HG03342 (cell line): Measurements from ENCODE around the gene LPCAT1.
"Not testable (repeated sequence)": the region's sequence is repeated elsewhere in the genome, so short reads cannot be mapped to it uniquely, and the experiment has no call there.

Experiments used
- ATAC-seq: cut with Tn5 transposase; IDR thresholded peaks from one replicate; pipeline ENCODE4 v1.9.1; 2021; ENCODE audit warnings: mild to moderate bottlenecking, moderate library complexity; ENCODE audit not compliant: unreplicated experiment

LPCAT1 gene

DNA sequence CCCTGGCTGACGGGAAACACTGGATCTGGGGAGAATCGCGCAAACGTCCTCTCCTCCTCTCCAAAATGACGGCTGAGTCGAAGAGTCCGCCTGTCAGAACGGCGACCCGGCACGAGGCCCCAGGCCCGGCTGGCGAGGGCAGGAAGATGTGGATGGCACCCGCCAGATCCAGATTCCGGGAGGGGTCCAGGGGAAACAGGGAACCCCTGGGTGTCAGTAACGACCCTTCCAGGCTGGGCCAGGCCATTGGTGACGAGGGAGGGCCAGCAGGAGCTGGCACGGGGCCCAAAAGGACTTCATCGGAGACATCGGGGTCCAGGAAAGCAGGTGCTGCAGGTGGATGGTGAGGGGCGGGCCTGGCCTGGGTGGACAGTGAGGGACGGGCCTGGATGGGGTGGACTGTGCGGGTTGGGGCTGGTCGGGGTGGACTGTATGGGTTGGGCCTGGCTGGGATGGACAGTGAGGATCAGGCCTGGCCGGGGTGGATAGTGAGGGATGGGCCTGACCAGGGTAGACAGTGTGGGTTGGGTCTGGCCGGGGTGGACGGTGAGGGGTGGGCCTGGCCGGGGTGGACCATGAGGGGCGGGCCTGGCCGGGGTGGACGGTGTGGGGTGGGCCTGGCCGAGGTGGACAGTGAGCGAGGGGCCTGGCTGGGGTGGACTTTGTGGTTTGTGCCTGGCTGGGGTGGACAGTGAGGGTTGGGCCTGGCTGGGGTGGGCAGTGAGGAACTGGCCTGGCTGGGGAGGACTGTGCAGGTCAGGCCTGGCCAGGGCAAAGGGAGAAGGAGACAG is 92.5 kb downstream of the LPCAT1 start:
- ATAC-seq, result no peak

GRCh38 chr5:1430121-1430795 is 93.5 kb downstream of the LPCAT1 start:
- ATAC-seq, result no peak

- ATAC-seq, result no peak
Observed at GRCh38 chr5:1429496-1429895, 94.3 kb downstream of the LPCAT1 start.

DNA sequence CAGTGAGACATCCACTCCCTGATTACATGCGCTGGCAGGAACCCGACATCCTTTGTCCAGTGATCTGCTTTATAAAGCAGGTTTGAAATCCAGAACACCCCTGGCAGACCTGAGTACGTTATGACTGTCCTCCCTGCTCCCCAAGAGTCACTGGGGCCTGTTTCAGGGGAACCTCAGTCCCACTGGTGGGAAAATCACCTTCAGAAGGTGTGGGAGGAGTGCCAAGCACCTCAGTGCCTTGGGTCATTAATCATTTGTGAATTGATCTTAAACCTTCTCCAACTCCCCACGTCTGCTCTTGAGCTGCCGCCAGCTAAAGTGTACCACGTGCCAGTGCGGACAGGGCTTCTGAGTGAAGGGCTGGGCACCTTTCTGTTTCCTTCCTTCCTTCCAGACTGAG is 94.7 kb downstream of the LPCAT1 start:
- no peak for ATAC-seq

- no peak for ATAC-seq
Observed at GRCh38 chr5:1428107-1428506, 95.7 kb downstream of the LPCAT1 start.

- no peak for ATAC-seq
Observed at GRCh38 chr5:1424716-1425115, 99.0 kb downstream of the LPCAT1 start.

DNA sequence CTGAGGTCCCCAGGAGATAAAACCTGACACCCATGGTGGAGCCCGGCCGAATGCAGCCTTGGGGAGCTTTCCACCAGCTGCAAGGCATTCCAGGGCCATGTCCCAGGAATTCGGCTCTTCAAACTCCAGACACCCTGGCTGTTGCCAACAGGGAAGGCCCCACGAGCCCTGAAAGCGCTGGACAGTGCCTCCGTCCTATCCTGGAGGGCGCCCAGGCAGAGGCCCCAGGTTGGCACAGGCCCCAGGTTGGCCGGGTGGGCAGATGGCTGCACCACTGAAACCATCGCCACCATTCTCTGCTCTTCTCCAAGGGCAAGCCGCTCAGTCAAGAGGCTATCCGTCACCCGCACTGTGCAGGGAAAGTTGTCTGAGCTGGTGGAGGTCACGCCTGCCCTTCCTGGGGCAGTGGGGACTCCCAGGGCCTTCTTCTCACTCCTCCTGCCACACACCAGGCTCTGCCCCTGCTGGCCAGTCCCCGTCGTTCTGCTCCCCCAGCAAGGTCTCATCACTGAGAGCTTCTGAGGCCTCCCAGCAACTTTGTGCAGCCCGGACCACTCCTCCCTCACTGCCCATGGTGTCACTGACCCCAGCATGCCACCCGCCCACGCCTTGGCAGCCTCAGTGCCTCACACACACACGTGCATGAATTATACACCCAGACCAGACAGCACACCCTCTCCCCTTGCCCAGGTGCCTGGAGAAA is 99.7 kb downstream of the LPCAT1 start:
- ATAC-seq, result no peak

DNA sequence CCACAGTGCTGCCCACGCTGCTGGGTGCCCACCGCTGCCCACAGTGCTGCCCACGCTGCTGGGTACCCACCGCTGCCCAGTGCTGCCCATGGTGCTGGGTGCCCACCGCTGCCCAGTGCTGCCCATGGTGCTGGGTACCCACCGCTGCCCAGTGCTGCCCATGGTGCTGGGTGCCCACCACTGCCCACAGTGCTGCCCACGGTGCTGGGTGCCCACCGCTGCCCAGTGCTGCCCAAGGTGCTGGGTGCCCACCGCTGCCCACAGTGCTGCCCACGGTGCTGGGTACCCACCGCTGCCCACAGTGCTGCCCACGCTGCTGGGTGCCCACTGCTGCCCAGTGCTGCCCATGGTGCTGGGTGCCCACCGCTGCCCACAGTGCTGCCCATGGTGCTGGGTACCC is 101.2 kb downstream of the LPCAT1 start:
- ATAC-seq, result not testable (repeated sequence)

- no peak for ATAC-seq
Observed at GRCh38 chr5:1421521-1422341, 102.0 kb downstream of the LPCAT1 start.

DNA sequence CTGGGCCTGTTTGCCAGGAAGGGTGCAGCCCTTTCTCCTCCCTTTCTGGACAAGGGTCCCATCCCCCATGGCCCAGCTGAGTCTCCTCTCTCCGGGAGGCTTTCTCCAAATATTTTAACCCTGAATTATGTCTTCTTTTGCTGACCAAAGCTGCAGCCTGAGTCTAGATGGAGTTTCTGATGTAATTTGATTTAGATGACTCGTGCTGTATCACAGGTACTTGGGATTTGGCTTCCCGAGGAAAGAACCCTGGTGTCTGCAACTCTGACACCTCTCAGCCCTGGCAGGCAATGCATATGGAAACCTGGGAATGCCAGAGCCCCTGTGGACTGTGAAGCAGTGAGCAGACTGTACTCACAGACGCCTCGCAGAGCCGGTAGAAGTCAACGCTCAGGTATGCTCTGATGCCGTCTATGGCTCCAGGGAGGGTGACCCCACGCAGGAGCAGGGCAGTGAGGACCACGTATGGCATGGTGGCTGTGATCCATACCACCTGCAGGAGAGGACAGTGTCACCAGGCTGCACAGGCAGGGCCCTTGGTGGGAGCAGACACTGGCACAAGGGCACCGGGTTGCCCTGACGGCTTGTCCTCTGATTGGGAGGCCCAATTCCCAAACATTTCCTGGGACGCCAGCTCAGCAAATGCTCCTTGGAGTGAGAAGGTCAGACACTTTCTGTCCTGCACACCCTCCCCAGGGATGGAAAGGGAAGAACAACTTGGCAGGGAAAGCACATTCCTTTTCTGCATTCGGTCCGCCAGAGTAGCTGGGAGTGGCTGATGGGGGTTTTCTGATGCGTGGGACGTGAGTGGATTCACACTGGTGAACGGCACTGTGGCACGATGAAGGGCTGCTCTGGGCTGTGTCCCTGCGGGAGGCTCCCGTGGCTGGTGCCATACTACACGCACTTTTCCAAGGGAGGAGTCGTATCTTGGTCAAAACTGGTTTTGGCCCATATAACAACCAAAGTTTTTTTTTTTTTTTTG is 103.3 kb downstream of the LPCAT1 start:
- ATAC-seq, result no peak

- no peak for ATAC-seq
Observed at GRCh38 chr5:1419476-1420210, 104.1 kb downstream of the LPCAT1 start.

GRCh38 chr5:1418921-1419280 is 104.9 kb downstream of the LPCAT1 start:
- no peak for ATAC-seq

GRCh38 chr5:1418238-1418920 is 105.4 kb downstream of the LPCAT1 start:
- no peak for ATAC-seq

- ATAC-seq, result no peak
Observed at GRCh38 chr5:1417586-1418225, 106.1 kb downstream of the LPCAT1 start.

DNA sequence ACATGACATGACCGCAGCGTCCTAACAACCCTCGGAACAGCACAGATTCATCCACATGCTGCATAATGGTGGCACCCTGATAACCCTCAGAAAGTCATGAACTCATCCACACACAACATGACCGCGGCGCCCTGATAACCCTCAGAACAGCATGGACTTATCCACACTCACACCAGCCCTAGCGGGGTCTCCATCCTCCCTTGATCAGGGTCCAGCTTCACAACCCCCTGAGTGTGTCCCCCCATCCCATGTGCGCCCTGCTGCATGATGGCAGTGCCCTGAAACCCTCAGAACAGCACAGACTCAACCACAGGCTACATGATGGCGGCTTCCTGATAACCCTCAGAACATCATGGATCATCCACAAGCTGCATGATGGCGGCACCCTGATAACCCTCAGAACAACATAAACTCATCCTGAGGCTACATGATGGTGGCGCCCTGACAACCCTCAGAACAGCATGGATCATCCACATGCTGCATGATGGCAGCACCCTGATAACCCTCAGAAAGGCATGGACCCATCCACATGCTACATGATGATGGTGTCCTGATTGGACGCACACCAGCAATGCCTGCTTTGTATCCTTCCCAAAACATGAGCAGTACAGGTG is 106.8 kb downstream of the LPCAT1 start:
- no peak for ATAC-seq

DNA sequence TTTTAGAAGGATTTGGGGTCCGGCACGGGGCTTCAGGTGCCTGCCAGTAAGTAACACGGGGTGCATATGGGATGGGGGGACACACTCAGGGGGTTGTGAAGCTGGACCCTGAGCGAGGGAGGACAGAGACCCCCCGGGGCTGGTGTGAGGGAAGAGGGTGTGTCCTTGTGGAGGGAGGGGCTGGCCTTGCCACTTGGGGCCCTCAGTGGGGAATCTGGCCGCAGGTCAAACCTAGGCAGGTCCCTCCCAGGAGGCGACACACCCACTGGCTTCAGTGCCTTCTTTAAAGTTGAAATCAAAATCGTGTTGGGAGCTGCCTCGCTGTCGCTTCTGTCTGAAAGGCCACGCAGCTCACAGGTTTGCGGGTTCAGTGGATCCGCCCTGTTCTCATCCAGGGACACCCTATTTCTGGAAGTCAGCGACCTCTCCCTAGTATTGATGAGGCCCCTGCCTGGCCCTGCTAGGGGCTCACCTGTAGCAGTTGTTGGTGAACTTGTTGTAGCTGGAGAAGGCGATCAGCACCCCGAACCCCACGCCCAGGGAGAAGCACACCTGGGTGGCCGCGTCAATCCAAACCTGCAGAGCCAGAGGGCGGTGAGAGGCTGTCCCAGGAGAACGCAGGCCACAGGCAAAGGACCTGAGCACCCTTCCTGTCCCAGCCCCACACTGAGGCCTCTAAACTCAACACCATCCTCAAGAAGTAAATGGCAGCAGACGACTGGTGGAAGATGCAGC is 108.0 kb downstream of the LPCAT1 start:
- ATAC-seq, result no peak

DNA sequence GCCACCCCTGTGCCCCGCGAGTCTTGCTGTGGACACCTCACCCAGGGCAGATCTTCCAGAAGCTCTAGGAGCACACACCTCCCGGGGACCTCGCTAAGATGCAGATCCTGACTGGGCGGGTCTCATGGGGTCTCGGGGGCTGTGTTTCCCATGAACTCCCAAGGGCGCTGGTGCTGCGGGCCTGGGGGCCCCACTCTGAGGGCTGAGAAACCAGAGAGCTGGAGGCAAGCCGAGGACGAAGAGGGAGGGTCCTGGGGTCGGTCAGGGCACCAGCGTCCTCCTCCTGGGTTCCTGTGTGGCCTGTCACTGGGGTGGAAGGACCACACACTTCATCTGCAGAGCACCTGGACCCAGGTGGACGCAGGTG is 108.7 kb downstream of the LPCAT1 start:
- ATAC-seq, result no peak
